ENCODE data around the gene BMF. TPM values are rescaled to one million over a fixed set of nuclear protein-coding genes. Genes with fewer than 3 reads are reported as not detected.

Gene BMF
- polyA plus RNA-seq, 2 of the 4 experiments (the other 2 are of a cell fraction), result 1.4 to 1.6 TPM

GRCh38 chr15:40121911-40122638, 13.4 kb upstream of the BMF start:
- DNase-seq (ENCODE audit: low read depth in 1 of 2, low spot score in 1 of 2) (no peak), ATAC-seq (no peak), FAIRE-seq (no peak)
- Histone ChIP-seq H3K4me3 (no peak overlapping the region), H3K27ac (no peak overlapping the region), H3K4me1 (no peaks in the 10 kb centered on the region), H3K4me2 (no peak overlapping the region), H3K9me3 (no peaks in the 10 kb centered on the region)
- ChIA-PET POLR2A (interaction anchor here (0.6 kb wide), 1 partner anchor 402 kb away, joined by 4 read pairs; no protein-coding TSS in a partner anchor), CTCF (interaction anchor here (1.2 to 2.4 kb wide), 2 partner anchors 13 to 18 kb away, joined by 5 to 11 read pairs; partner anchors contain the start of gene BMF)
- 81% methylated on average over 6 of the region's 6 CpGs for WGBS (ENCODE audit: missing lambda C conversion rate)
- no peak for TF ChIP-seq TFCP2L1 (CRISPR knock-in tag; IDR thresholded peaks at IDR 0.05)
- TF ChIP-seq FOSB (CRISPR knock-in tag; IDR thresholded peaks at IDR 0.05), result no peak
- TF ChIP-seq HES2 (IDR thresholded peaks at IDR 0.05), result no peak
- no peak for TF ChIP-seq JUNB (IDR thresholded peaks at IDR 0.05)
- TF ChIP-seq ZC3H11A (IDR thresholded peaks at IDR 0.05), result no peak
- no peak for TF ChIP-seq SMC3 (IDR thresholded peaks at IDR 0.05)
- TF ChIP-seq TP53 (CRISPR knock-in tag; IDR thresholded peaks at IDR 0.05), result no peak
- TF ChIP-seq CHD4 (IDR thresholded peaks at IDR 0.05; ENCODE audit: borderline replicate concordance), result no peak
- no peak for TF ChIP-seq EHF (CRISPR knock-in tag; IDR thresholded peaks at IDR 0.05)
- no peak for TF ChIP-seq FOSL2 (IDR thresholded peaks at IDR 0.05)
- TF ChIP-seq FOSL2 (CRISPR knock-in tag; IDR thresholded peaks at IDR 0.05), result no peak
- no peak for TF ChIP-seq ESRRA (IDR thresholded peaks at IDR 0.05; ENCODE audit: borderline replicate concordance, low read length)
- no peak for TF ChIP-seq ATOH8 (CRISPR knock-in tag; IDR thresholded peaks at IDR 0.05; ENCODE audit: low read depth)
- TF ChIP-seq MAFK (IDR thresholded peaks at IDR 0.05; ENCODE audit: partially characterized antibody), result no peak
- no peak for TF ChIP-seq HOXB5 (CRISPR knock-in tag; IDR thresholded peaks at IDR 0.05)

- Histone ChIP-seq H3K4me3 (no peak overlapping the region), H3K4me2 (no peak overlapping the region), H3K27ac (no peak overlapping the region), H3K9me3 (no peaks in the 10 kb centered on the region), H3K4me1 (no peaks in the 10 kb centered on the region)
- CTCF ChIA-PET, result interaction anchor here (1.6 kb wide), 1 partner anchor 14 kb away, joined by 5 read pairs; no protein-coding TSS in a partner anchor
- POLR2A ChIA-PET, result no interaction called here
- no peak for FAIRE-seq
- 40% methylated on average over 3 of the region's 3 CpGs for WGBS (ENCODE audit: missing lambda C conversion rate)
- no peak for DNase-seq (ENCODE audit: low read depth in 1 of 2, low spot score in 1 of 2)
- no peak for ATAC-seq
- TF ChIP-seq KDM1A (IDR thresholded peaks at IDR 0.05; ENCODE audit: low read depth) (no peak), KDM5A (IDR thresholded peaks at IDR 0.05) (no peak), ZNF302 (CRISPR knock-in tag; IDR thresholded peaks at IDR 0.05) (no peak), CBX2 (IDR thresholded peaks at IDR 0.05; ENCODE audit: borderline replicate concordance, low read depth) (no peak), GATA3 (IDR thresholded peaks at IDR 0.05; ENCODE audit: borderline replicate concordance) (no peak), HES2 (IDR thresholded peaks at IDR 0.05) (no peak), HMGXB4 (CRISPR knock-in tag; IDR thresholded peaks at IDR 0.05; ENCODE audit: borderline replicate concordance) (no peak), ZFP36 (IDR thresholded peaks at IDR 0.05; ENCODE audit: borderline replicate concordance, partially characterized antibody) (no peak), SREBF2 (IDR thresholded peaks at IDR 0.05) (no peak), JUN (IDR thresholded peaks at IDR 0.05) (no peak), TFCP2L1 (CRISPR knock-in tag; IDR thresholded peaks at IDR 0.05) (no peak), EHMT2 (IDR thresholded peaks at IDR 0.05; ENCODE audit: low read depth) (no peak), ZC3H11A (IDR thresholded peaks at IDR 0.05) (no peak), MAX (IDR thresholded peaks at IDR 0.05) (no peak), NR3C1 (IDR thresholded peaks at IDR 0.05) (no peak), MYC (IDR thresholded peaks at IDR 0.05; ENCODE audit: borderline replicate concordance, low read length) (no peak)
Measured at GRCh38 chr15:40118473-40118872, 9.8 kb upstream of the BMF start.
